Measurements from ENCODE around the gene NOL4L.

The NOL4L gene

GRCh38 chr20:32626859-32627636 lies 41.9 kb upstream of the NOL4L start:
- TF ChIP-seq CTCF (IDR thresholded peaks at IDR 0.05; ENCODE audit: insufficient read depth, low read depth, low read length, missing control alignments), result no peak
- no peak for DNase-seq (ENCODE audit: low read depth)
- H3K4me3 ChIP-seq (ENCODE audit: low read depth, low read length), result no peak overlapping the region

- DNase-seq (ENCODE audit: low read depth), result no peak
- no peak overlapping the region for H3K4me3 ChIP-seq (ENCODE audit: low read depth, low read length)
- no peak for TF ChIP-seq CTCF (IDR thresholded peaks at IDR 0.05; ENCODE audit: insufficient read depth, low read depth, low read length, missing control alignments)
Measured at GRCh38 chr20:32626407-32626806, 41.3 kb upstream of the NOL4L start.

- no peak for DNase-seq (ENCODE audit: low read depth)
- H3K4me3 ChIP-seq (ENCODE audit: low read depth, low read length), result no peak overlapping the region
- no peak for TF ChIP-seq CTCF (IDR thresholded peaks at IDR 0.05; ENCODE audit: insufficient read depth, low read depth, low read length, missing control alignments)
Measured at GRCh38 chr20:32625996-32626395, 40.9 kb upstream of the NOL4L start.

- H3K4me3 ChIP-seq (ENCODE audit: low read depth, low read length), result no peak overlapping the region
- no peak for DNase-seq (ENCODE audit: low read depth)
- no peak for TF ChIP-seq CTCF (IDR thresholded peaks at IDR 0.05; ENCODE audit: insufficient read depth, low read depth, low read length, missing control alignments)
Measured at GRCh38 chr20:32624687-32625345, 39.7 kb upstream of the NOL4L start.

GRCh38 chr20:32623667-32624157 lies 38.6 kb upstream of the NOL4L start:
- TF ChIP-seq CTCF (IDR thresholded peaks at IDR 0.05; ENCODE audit: insufficient read depth, low read depth, low read length, missing control alignments), result no peak
- DNase-seq (ENCODE audit: low read depth), result no peak
- no peak overlapping the region for H3K4me3 ChIP-seq (ENCODE audit: low read depth, low read length)

- TF ChIP-seq CTCF (IDR thresholded peaks at IDR 0.05; ENCODE audit: insufficient read depth, low read depth, low read length, missing control alignments), result no peak
- no peak for DNase-seq (ENCODE audit: low read depth)
- H3K4me3 ChIP-seq (ENCODE audit: low read depth, low read length), result no peak overlapping the region
Measured at GRCh38 chr20:32622585-32623468, 37.7 kb upstream of the NOL4L start.
